SU-DHL-6 (cell line): ENCODE results near the gene CPNE8.

Experiments
- EZH2phosphoT487 ChIP-seq: fragments of 200-600 bp; sonication (generic), shearing (Covaris generic); conservative IDR thresholded peaks from 2 replicates; pipeline ENCODE4 v1.6.1; 2018; ENCODE audit warnings: mild to moderate bottlenecking, antibody characterized with exemption, low read length, moderate library complexity, mixed read lengths
- TF ChIP-seq, protein P1 (sequence below): fragments of 200-600 bp; sonication (generic); IDR thresholded peaks from one replicate; pipeline ENCODE4 v1.5.1; 2017; ENCODE audit warnings: antibody characterized with exemption, mild to moderate bottlenecking, low read length, moderate library complexity; ENCODE audit not compliant: insufficient read depth, poor library complexity, severe bottlenecking

DNA sequence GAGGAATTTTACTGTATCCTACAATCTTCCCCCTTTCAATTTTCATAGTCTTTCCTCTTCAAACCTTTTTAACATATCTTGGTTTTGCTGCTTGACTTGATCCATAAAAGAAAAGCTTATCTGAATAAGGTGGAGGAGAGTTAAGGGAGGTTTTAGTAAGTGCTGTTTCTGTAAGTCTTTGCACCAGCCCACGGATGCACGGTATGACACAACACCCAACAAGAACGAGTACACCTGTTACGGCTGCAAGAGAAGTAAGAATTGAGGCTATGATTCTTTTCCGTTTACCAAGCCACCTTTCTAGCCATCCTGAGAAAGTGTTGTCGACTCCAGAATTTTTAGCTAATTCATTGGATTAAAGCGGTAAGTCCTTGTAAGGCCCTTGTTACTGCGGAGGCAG lies 26.1 kb upstream of the CPNE8 start:
- TF ChIP-seq, protein P1, sequence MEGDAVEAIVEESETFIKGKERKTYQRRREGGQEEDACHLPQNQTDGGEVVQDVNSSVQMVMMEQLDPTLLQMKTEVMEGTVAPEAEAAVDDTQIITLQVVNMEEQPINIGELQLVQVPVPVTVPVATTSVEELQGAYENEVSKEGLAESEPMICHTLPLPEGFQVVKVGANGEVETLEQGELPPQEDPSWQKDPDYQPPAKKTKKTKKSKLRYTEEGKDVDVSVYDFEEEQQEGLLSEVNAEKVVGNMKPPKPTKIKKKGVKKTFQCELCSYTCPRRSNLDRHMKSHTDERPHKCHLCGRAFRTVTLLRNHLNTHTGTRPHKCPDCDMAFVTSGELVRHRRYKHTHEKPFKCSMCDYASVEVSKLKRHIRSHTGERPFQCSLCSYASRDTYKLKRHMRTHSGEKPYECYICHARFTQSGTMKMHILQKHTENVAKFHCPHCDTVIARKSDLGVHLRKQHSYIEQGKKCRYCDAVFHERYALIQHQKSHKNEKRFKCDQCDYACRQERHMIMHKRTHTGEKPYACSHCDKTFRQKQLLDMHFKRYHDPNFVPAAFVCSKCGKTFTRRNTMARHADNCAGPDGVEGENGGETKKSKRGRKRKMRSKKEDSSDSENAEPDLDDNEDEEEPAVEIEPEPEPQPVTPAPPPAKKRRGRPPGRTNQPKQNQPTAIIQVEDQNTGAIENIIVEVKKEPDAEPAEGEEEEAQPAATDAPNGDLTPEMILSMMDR: no peak
- TF ChIP-seq EZH2phosphoT487: no peak
